Testis (tissue), 2 donors: ENCODE data around the gene LYL1.

ENCODE experiments used
- POLR2A ChIP-seq: fragments of 450-650 bp; IDR thresholded peaks from one replicate; pipeline ENCODE4 v1.6.1; 2017; ENCODE audit warnings: antibody characterized with exemption, mild to moderate bottlenecking, moderate library complexity
- TF ChIP-seq, protein P1 (sequence below), 3 experiments: fragments of 450-650 bp in 2 of 3; fragments of 200-600 bp in 1 of 3; sonication (generic) in 1 of 3; IDR thresholded peaks; one replicate each; pipeline ENCODE4 v1.5.1; 2016 to 2019; ENCODE audit warnings: antibody characterized with exemption in 3 of 3, mild to moderate bottlenecking in 2 of 3, moderate library complexity in 1 of 3

DNA sequence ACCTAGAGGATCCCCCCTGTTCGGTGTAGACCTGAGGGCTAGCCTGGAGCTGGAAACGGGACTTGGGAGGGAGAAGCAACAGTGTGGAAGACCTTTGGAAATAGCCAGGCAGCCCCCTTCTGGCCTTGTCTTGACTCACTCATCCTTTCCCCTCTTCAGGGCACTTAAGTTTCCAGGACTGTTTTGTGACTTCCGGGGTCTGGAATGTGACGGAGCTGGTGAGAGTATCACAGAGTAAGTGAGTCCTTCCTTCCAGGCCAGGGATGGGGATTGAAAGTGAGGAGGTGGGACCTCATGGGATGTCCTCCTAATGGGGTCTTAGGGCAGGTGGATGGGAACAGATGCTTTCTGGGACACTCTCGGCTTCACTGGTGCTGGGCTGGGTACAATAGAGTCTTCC, 29.4 kb downstream of the LYL1 start:
- TF ChIP-seq, protein P1, sequence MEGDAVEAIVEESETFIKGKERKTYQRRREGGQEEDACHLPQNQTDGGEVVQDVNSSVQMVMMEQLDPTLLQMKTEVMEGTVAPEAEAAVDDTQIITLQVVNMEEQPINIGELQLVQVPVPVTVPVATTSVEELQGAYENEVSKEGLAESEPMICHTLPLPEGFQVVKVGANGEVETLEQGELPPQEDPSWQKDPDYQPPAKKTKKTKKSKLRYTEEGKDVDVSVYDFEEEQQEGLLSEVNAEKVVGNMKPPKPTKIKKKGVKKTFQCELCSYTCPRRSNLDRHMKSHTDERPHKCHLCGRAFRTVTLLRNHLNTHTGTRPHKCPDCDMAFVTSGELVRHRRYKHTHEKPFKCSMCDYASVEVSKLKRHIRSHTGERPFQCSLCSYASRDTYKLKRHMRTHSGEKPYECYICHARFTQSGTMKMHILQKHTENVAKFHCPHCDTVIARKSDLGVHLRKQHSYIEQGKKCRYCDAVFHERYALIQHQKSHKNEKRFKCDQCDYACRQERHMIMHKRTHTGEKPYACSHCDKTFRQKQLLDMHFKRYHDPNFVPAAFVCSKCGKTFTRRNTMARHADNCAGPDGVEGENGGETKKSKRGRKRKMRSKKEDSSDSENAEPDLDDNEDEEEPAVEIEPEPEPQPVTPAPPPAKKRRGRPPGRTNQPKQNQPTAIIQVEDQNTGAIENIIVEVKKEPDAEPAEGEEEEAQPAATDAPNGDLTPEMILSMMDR (IDR thresholded peaks at IDR 0.05), result no peak
- TF ChIP-seq POLR2A, result no peak
